Testis (tissue), 3 donors: ENCODE results near the gene ARG1. TPM values are rescaled to one million over a fixed set of nuclear protein-coding genes. Genes with fewer than 3 reads are reported as not detected.

Source experiments
- DNase-seq: peaks from one replicate; pipeline ENCODE4 v3.0.0-alpha.2; 2019
- H3K27ac ChIP-seq, 2 donors: fragments of 200-600 bp; sonication (generic); one replicate each; pipeline ENCODE4 v1.5.1; 2019
- H3K27me3 ChIP-seq: fragments of 200-600 bp; sonication (generic); one replicate; pipeline ENCODE4 v1.5.1; 2019
- H3K36me3 ChIP-seq: fragments of 200-600 bp; sonication (generic); one replicate; pipeline ENCODE4 v1.5.1; 2017; ENCODE audit warnings: low read depth; ENCODE audit errors: missing control alignments
- H3K4me1 ChIP-seq: fragments of 200-600 bp; sonication (generic); one replicate; pipeline ENCODE4 v1.5.1; 2019
- H3K4me3 ChIP-seq, 2 donors: fragments of 200-600 bp; sonication (generic); one replicate each; pipeline ENCODE4 v1.5.1; 2017 to 2019
- H3K9me3 ChIP-seq: fragments of 200-600 bp; sonication (generic); one replicate; pipeline ENCODE4 v1.5.1; 2017
- CTCF ChIP-seq, 3 experiments: fragments of 450-650 bp in 2 of 3; fragments of 200-600 bp in 1 of 3; sonication (generic) in 1 of 3; IDR thresholded peaks; one replicate each; pipeline ENCODE4 v1.5.1; 2016 to 2019; ENCODE audit warnings: antibody characterized with exemption in 3 of 3, mild to moderate bottlenecking in 2 of 3, moderate library complexity in 1 of 3
- POLR2A ChIP-seq: fragments of 450-650 bp; IDR thresholded peaks from one replicate; pipeline ENCODE4 v1.6.1; 2017; ENCODE audit warnings: antibody characterized with exemption, mild to moderate bottlenecking, moderate library complexity
- WGBS, 2 donors: methylation state at CpG; one replicate each; pipeline ENCODE4 v1.1.5; 2018; 5-methylcytosine and 5-hydroxymethylcytosine counted together
- intact Hi-C: fragments of 100-400 bp; cut with DNase I; formaldehyde crosslinking; loops from one replicate; pipeline ENCODE4 v1.15.1; 2023; ENCODE audit warnings: low total_unique reads
- polyA plus RNA-seq: library from polyadenylated mRNA; stranded (reverse); fragments of 350-450 nt; fragmentation: Illumina TruSeq; extraction: RNeasy Lipid Tissue Mini Kit (QIAGEN cat#74804); gene quantifications from one replicate; pipeline ENCODE4 v1.2.3, GENCODE V29; 2014; ENCODE audit warnings: low read depth, low replicate concordance; ENCODE audit not compliant: insufficient read depth
- total RNA-seq, 2 donors: library from RNA; depleted of rRNA; stranded (reverse); fragments of >200 nt; gene quantifications; one replicate each; pipeline ENCODE4 v1.2.3, GENCODE V29; 2016

ARG1 gene
- total and polyA plus RNA-seq, 3 donors from 2014 or later: 0.34 TPM; not detected in 2

GRCh38 chr6:131561925-131562707, 10.9 kb upstream of the ARG1 start:
- no peak overlapping the region for H3K27ac ChIP-seq
- no peak for TF ChIP-seq POLR2A
- TF ChIP-seq CTCF (IDR thresholded peaks at IDR 0.05): no peak
- H3K4me3 ChIP-seq: no peak overlapping the region
- no peaks in the 10 kb centered on the region for H3K9me3 ChIP-seq
- 92 to 94% methylated on average over 4 of the region's 4 CpGs for WGBS, 2 donors
- no peak for DNase-seq
- H3K36me3 ChIP-seq: no peaks in the 10 kb centered on the region
- H3K4me1 ChIP-seq: no peaks in the 10 kb centered on the region
- H3K27me3 ChIP-seq: no peaks in the 10 kb centered on the region
- intact Hi-C loops: no loop called here

GRCh38 chr6:131565056-131565455, 8.0 kb upstream of the ARG1 start:
- no peaks in the 10 kb centered on the region for H3K27me3 ChIP-seq
- no peak for DNase-seq
- H3K9me3 ChIP-seq: no peaks in the 10 kb centered on the region
- no peak overlapping the region for H3K27ac ChIP-seq
- intact Hi-C loops: no loop called here
- H3K4me1 ChIP-seq: no peaks in the 10 kb centered on the region
- no peak overlapping the region for H3K4me3 ChIP-seq
- H3K36me3 ChIP-seq: no peaks in the 10 kb centered on the region
- TF ChIP-seq POLR2A: no peak
- TF ChIP-seq CTCF (IDR thresholded peaks at IDR 0.05): no peak
- 74 to 75% methylated on average over 2 of the region's 2 CpGs for WGBS, 2 donors

GRCh38 chr6:131568726-131569125, 4.3 kb upstream of the ARG1 start:
- Histone ChIP-seq H3K27ac (no peak overlapping the region), H3K36me3 (no peaks in the 10 kb centered on the region), H3K4me1 (no peaks in the 10 kb centered on the region), H3K9me3 (no peaks in the 10 kb centered on the region), H3K4me3 (no peak overlapping the region), H3K27me3 (no peaks in the 10 kb centered on the region)
- no peak for DNase-seq
- no peak for TF ChIP-seq POLR2A
- TF ChIP-seq CTCF (IDR thresholded peaks at IDR 0.05): no peak
- WGBS, 2 donors: 86 to 89% methylated on average over 4 of the region's 4 CpGs
- intact Hi-C loops: no loop called here

GRCh38 chr6:131574133-131574532, 1.1 kb downstream of the ARG1 start:
- H3K4me3 ChIP-seq: no peak overlapping the region
- H3K4me1 ChIP-seq: no peaks in the 10 kb centered on the region
- intact Hi-C loops: no loop called here
- H3K36me3 ChIP-seq: no peaks in the 10 kb centered on the region
- H3K27me3 ChIP-seq: no peaks in the 10 kb centered on the region
- H3K9me3 ChIP-seq: no peaks in the 10 kb centered on the region
- no peak overlapping the region for H3K27ac ChIP-seq
- TF ChIP-seq POLR2A (no peak), CTCF (IDR thresholded peaks at IDR 0.05) (no peak)
- no peak for DNase-seq
- WGBS, 2 donors: 58 to 67% methylated on average over 2 of the region's 2 CpGs

- TF ChIP-seq POLR2A: no peak
- no peak for TF ChIP-seq CTCF (IDR thresholded peaks at IDR 0.05)
- no peaks in the 10 kb centered on the region for H3K36me3 ChIP-seq
- no peaks in the 10 kb centered on the region for H3K9me3 ChIP-seq
- no peaks in the 10 kb centered on the region for H3K4me1 ChIP-seq
- no peak overlapping the region for H3K4me3 ChIP-seq
- 93 to 94% methylated on average over 4 of the region's 4 CpGs for WGBS, 2 donors
- no peaks in the 10 kb centered on the region for H3K27me3 ChIP-seq
- no peak for DNase-seq
- no peak overlapping the region for H3K27ac ChIP-seq
- intact Hi-C loops: no loop called here
These were observed 1.7 kb downstream of the ARG1 start for GRCh38 chr6:131574686-131575085.
